H1 (cell line): ENCODE data around the gene CGNL1. TPM values are rescaled to one million over a fixed set of nuclear protein-coding genes. Genes with fewer than 3 reads are reported as not detected.

Source experiments
- CHD1 ChIP-seq: IDR thresholded peaks from 2 replicates; pipeline ENCODE4 v1.6.1; 2012; ENCODE audit warnings: low read depth, low read length, improper control_type of control experiment
- TAF7 ChIP-seq: optimal IDR thresholded peaks from 2 replicates; pipeline ENCODE3; 2011; ENCODE audit warnings: low read depth, mild to moderate bottlenecking, inconsistent platforms, low read length, moderate library complexity, borderline replicate concordance
- polyA plus RNA-seq, 7 experiments: library from polyadenylated mRNA; depleted of rRNA in 3 of 7; stranded (reverse) in 5 of 7; unstranded in 2 of 7; fragments of >200 nt in 5 of 7; fragments of 200-250 nt in 2 of 7; gene quantifications; 1 replicate in 5 of 7; 2 replicates in 1 of 7; 4 replicates in 1 of 7; pipeline versions ENCODE4 v1.2.1 to v1.2.3, GENCODE V29; 2011 to 2013; ENCODE audit warnings: missing spikeins in 2 of 7, mixed read lengths in 2 of 7
- total RNA-seq: library from RNA; stranded (reverse); fragmentation: NEBNext Ultra II Directional; extraction: Animal tissue kit (Norgen Biotek cat#: 25700); gene quantifications from 2 replicates; pipeline ENCODE4 v1.2.1, GENCODE V29; 2021
- TF ChIP-seq, protein P1 (sequence below), 3 experiments: IDR thresholded peaks; 1 replicate in 2 of 3; 2 replicates in 1 of 3; pipeline versions ENCODE4 v1.5.1 to v1.6.1; 2011; ENCODE audit warnings: low read length in 3 of 3, mild to moderate bottlenecking in 3 of 3, inconsistent platforms in 2 of 3, low read depth in 1 of 3, moderate library complexity in 1 of 3; ENCODE audit not compliant: insufficient read depth in 1 of 3; ENCODE audit errors: control extremely low read depth in 1 of 3

CGNL1 gene
- total and polyA plus RNA-seq, 2 of the 8 experiments (the other 6 are each of a cell fraction or from before 2014, with no cell fraction given): 21.8 to 75.6 TPM

DNA sequence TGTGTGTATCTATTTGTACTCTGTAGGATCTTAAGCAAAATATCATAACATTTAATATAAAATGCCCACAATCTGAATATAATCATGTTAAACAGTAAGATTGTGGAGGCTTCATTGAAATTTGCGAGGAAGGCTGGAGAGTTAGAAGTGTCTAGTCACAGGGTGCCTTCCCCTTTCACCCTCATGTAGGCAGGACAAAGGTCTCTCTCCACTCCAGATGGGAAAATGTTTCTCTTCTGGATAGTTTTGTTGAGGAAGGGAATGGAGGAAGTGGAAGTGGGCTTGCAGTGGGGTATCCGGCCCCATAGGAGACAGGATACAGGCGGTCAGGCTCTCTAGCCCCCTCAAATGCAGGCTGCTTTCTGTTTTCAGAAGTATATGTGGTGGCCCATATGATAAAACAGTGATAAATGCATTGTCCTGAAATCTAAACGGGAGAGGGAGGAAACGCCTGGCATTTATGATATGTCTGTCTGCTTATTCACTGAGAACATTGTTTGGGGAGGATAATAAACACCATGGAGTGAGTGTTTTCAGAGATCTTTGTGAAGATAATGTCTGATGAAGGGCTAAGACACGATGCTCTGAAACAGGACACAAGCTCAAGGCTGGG lies 202.1 kb downstream of the CGNL1 start (continued):
- TF ChIP-seq, protein P1, sequence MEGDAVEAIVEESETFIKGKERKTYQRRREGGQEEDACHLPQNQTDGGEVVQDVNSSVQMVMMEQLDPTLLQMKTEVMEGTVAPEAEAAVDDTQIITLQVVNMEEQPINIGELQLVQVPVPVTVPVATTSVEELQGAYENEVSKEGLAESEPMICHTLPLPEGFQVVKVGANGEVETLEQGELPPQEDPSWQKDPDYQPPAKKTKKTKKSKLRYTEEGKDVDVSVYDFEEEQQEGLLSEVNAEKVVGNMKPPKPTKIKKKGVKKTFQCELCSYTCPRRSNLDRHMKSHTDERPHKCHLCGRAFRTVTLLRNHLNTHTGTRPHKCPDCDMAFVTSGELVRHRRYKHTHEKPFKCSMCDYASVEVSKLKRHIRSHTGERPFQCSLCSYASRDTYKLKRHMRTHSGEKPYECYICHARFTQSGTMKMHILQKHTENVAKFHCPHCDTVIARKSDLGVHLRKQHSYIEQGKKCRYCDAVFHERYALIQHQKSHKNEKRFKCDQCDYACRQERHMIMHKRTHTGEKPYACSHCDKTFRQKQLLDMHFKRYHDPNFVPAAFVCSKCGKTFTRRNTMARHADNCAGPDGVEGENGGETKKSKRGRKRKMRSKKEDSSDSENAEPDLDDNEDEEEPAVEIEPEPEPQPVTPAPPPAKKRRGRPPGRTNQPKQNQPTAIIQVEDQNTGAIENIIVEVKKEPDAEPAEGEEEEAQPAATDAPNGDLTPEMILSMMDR (IDR thresholded peaks at IDR 0.05; ENCODE audit: control extremely low read depth in 1 of 3, insufficient read depth in 1 of 3, low read depth in 1 of 3, low read length in 3 of 3): no peak
- no peak for TF ChIP-seq TAF7
- no peak for TF ChIP-seq CHD1
